ENCODE measurements around the gene RORC.

DNA sequence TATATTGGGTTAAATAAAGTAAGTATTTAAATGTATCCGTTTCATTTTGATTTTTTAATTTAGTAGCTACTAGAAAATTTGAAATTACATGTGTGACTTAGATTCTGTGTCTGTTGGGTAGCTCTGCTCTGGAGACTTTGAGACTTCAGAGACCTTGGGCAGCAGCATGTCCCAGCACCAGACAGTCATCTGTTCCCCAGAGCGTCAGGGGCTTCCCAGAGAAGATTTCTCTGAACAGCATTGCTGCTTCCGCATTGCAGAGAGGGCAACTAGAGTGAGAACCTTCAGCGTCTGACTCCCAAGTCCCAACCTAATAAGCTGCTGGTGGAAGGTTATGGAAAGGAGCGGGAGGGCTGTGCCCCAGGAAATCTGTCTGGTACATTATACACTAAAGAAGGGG, 33.0 kb downstream of the RORC start:
- TF ChIP-seq, protein P1, sequence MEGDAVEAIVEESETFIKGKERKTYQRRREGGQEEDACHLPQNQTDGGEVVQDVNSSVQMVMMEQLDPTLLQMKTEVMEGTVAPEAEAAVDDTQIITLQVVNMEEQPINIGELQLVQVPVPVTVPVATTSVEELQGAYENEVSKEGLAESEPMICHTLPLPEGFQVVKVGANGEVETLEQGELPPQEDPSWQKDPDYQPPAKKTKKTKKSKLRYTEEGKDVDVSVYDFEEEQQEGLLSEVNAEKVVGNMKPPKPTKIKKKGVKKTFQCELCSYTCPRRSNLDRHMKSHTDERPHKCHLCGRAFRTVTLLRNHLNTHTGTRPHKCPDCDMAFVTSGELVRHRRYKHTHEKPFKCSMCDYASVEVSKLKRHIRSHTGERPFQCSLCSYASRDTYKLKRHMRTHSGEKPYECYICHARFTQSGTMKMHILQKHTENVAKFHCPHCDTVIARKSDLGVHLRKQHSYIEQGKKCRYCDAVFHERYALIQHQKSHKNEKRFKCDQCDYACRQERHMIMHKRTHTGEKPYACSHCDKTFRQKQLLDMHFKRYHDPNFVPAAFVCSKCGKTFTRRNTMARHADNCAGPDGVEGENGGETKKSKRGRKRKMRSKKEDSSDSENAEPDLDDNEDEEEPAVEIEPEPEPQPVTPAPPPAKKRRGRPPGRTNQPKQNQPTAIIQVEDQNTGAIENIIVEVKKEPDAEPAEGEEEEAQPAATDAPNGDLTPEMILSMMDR (IDR thresholded peaks at IDR 0.05): no peak
- no peak for TF ChIP-seq POLR2AphosphoS5 (IDR thresholded peaks at IDR 0.05)
- TF ChIP-seq POLR2A (IDR thresholded peaks at IDR 0.05): no peak
- TF ChIP-seq EP300 (IDR thresholded peaks at IDR 0.05): no peak
